ENCODE data around the gene PHRF1. TPM values are rescaled to one million over a fixed set of nuclear protein-coding genes. Genes with fewer than 3 reads are reported as not detected.

PHRF1 gene
- total and polyA plus RNA-seq, 9 of the 15 experiments (the other 6 are each of a cell fraction or from before 2014, with no cell fraction given), result 0.07 to 37.2 (median 7.7) TPM

DNA sequence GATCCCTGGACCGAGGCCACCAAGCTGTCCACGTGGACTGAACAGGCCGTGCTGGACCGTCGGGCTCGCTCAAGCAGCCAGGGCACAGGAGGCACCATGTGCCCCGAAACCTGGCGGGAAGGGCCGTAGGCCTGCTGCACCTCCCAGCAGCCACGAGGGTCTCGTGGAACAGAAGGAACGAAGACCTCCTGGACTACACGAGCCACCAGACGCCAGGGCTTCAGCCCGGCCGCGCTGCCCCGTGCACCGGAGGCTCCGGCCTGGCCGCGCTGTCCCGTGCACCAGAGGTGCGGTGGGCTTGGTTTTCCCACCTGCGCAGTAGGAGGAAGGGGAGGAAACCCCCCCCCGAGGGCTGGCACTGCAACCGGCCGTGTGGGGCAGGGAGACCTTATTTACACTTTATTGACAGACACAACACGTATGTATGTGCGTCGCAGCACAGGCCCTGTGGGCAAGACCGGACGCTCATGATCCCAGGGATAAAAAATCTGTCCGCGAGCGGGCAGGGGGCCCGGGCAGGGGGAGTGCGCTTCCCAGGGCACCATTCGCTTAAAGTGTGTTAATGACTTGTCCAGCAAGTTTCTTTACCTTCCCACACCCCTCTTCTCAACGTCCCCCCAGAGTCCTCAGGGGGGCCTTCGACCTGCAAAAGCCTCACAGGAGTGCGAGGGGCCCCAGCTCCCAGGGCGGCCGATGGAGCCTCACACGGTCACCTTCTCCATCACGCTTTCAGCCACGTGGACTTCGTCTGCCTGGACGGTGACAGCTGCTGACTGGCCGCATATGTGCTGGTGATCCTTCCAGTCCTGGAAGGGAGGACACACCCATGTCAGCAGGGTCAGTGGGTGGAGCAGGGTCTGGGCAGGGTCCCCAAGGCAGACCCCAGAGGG is 67.8 kb downstream of the PHRF1 start:
- CTCF ChIA-PET (ENCODE audit: low intra/inter-chr PET ratio), result no interaction called here
- BruUV-seq (replicated peaks), result no TSS peak
- peaks cover 2% of the 10 kb centered on the region; the same call in 1 of the 2 replicates for H3K9me3 ChIP-seq (replicated peaks; ENCODE audit: control insufficient read depth, insufficient read depth, low read depth, low read length)
- TF ChIP-seq SIN3A (IDR thresholded peaks at IDR 0.05; ENCODE audit: borderline replicate concordance in 2 of 2, control insufficient read depth in 1 of 2, low read depth in 2 of 2, low read length in 2 of 2) (no peak), POLR2G (IDR thresholded peaks at IDR 0.05; ENCODE audit: low read depth, low read length) (peak; percentile 70), SRSF1 (IDR thresholded peaks at IDR 0.05; ENCODE audit: low read depth, low read length) (no peak), RAD51 (IDR thresholded peaks at IDR 0.05; ENCODE audit: borderline replicate concordance, low read depth) (no peak), TAF1 (IDR thresholded peaks at IDR 0.05; ENCODE audit: control insufficient read depth, extremely low read depth, insufficient read depth, low read length, severe bottlenecking) (no peak), ZNF253 (CRISPR knock-in tag; conservative IDR thresholded peaks at IDR 0.05) (no peak), SLC30A9 (CRISPR knock-in tag; IDR thresholded peaks at IDR 0.05) (no peak), NCOA2 (IDR thresholded peaks at IDR 0.05; ENCODE audit: partially characterized antibody in 2 of 2) (no peak), SNRNP70 (optimal IDR thresholded peaks at IDR 0.05; ENCODE audit: low read depth, low read length) (no peak), FOXM1 (IDR thresholded peaks at IDR 0.05; ENCODE audit: low read depth) (no peak), FOXM1 (CRISPR knock-in tag; IDR thresholded peaks at IDR 0.05; ENCODE audit: low read depth) (no peak), CHD2 (IDR thresholded peaks at IDR 0.05; ENCODE audit: low read depth, low read length) (no peak)
- TF ChIP-seq, protein P1, sequence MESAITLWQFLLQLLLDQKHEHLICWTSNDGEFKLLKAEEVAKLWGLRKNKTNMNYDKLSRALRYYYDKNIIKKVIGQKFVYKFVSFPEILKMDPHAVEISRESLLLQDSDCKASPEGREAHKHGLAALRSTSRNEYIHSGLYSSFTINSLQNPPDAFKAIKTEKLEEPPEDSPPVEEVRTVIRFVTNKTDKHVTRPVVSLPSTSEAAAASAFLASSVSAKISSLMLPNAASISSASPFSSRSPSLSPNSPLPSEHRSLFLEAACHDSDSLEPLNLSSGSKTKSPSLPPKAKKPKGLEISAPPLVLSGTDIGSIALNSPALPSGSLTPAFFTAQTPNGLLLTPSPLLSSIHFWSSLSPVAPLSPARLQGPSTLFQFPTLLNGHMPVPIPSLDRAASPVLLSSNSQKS (CRISPR knock-in tag; IDR thresholded peaks at IDR 0.05), result no peak
- TF ChIP-seq, protein P2, sequence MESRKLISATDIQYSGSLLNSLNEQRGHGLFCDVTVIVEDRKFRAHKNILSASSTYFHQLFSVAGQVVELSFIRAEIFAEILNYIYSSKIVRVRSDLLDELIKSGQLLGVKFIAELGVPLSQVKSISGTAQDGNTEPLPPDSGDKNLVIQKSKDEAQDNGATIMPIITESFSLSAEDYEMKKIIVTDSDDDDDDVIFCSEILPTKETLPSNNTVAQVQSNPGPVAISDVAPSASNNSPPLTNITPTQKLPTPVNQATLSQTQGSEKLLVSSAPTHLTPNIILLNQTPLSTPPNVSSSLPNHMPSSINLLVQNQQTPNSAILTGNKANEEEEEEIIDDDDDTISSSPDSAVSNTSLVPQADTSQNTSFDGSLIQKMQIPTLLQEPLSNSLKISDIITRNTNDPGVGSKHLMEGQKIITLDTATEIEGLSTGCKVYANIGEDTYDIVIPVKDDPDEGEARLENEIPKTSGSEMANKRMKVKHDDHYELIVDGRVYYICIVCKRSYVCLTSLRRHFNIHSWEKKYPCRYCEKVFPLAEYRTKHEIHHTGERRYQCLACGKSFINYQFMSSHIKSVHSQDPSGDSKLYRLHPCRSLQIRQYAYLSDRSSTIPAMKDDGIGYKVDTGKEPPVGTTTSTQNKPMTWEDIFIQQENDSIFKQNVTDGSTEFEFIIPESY (CRISPR knock-in tag; IDR thresholded peaks at IDR 0.05), result 0 out of 2 replicates have a peak, but pooled peaks have one; percentile 9
- TF ChIP-seq, protein P3, sequence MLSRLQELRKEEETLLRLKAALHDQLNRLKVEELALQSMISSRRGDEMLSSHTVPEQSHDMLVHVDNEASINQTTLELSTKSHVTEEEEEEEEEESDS (CRISPR knock-in tag; IDR thresholded peaks at IDR 0.05), result no peak
- TF ChIP-seq, protein P4, sequence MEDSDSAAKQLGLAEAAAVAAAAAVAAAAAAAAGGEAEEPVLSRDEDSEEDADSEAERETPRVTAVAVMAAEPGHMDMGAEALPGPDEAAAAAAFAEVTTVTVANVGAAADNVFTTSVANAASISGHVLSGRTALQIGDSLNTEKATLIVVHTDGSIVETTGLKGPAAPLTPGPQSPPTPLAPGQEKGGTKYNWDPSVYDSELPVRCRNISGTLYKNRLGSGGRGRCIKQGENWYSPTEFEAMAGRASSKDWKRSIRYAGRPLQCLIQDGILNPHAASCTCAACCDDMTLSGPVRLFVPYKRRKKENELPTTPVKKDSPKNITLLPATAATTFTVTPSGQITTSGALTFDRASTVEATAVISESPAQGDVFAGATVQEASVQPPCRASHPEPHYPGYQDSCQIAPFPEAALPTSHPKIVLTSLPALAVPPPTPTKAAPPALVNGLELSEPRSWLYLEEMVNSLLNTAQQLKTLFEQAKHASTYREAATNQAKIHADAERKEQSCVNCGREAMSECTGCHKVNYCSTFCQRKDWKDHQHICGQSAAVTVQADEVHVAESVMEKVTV (CRISPR knock-in tag; IDR thresholded peaks at IDR 0.05), result peak; percentile 3

More for the DNA sequence above, 67.8 kb downstream of the PHRF1 start:
- FAIRE-seq (no peak), ATAC-seq (peak; percentile 8; the same call in 1 of the 3 replicates), DNase-seq (ENCODE audit: extremely low read depth in 1 of 4, low spot score in 3 of 4) (no peak)
- intact Hi-C loops (cut with micrococcal nuclease), result no loop called here
- no peaks in the 10 kb centered on the region for H3K9me1 ChIP-seq (ENCODE audit: control insufficient read depth, insufficient read depth, low read length)
- H2AFZ ChIP-seq (ENCODE audit: low read depth, low read length), result no peak overlapping the region
- H4K20me1 ChIP-seq (replicated peaks; ENCODE audit: control insufficient read depth, insufficient read depth, low read length), result no peaks in the 10 kb centered on the region
- H3K4me1 ChIP-seq (replicated peaks in 1 of 2; ENCODE audit: control insufficient read depth in 2 of 2, insufficient read depth in 2 of 2, low read length in 2 of 2), result peaks cover 0 to 33% of the 10 kb centered on the region in 2 experiments; a peak in 2 of 5 replicates
- no peaks in the 10 kb centered on the region for H3K79me2 ChIP-seq (ENCODE audit: control insufficient read depth, insufficient read depth, low read length)
- H3K27ac ChIP-seq (ENCODE audit: extremely low read depth, low read depth, low read length), result no peak overlapping the region
- no peaks in the 10 kb centered on the region for H3K27me3 ChIP-seq (ENCODE audit: control insufficient read depth in 2 of 2, insufficient read depth in 2 of 2, low read length in 2 of 2)
- POLR2A ChIA-PET, result interaction anchor here (0.5 to 0.9 kb wide), 2 partner anchors 9 to 48 kb away, joined by 3 read pairs; no protein-coding TSS in a partner anchor
- H3K4me3 ChIP-seq, result no peak overlapping the region
- in situ Hi-C loops (cut with MboI), result no loop called here
- WGBS (ENCODE audit: insufficient coverage, low coverage, missing lambda C conversion rate), result 77% methylated on average over 26 of the region's 50 CpGs
- peaks cover 60% of the 10 kb centered on the region; the same call in 2 of the 3 replicates for H3K36me3 ChIP-seq (ENCODE audit: control insufficient read depth, insufficient read depth, low read length)
- no peak overlapping the region for H3K4me2 ChIP-seq (ENCODE audit: insufficient read depth, low read length)
- H3K9ac ChIP-seq (ENCODE audit: insufficient read depth in 1 of 2, low read depth in 2 of 2, low read length in 2 of 2), result no peak overlapping the region; a peak in 1 of 4 replicates

Measured in K562 (cell line).